GM10266 (cell line): ENCODE data around the gene ARID3A.
A peak's percentile ranks its signal among the peaks of the same experiment; 100 is the strongest.
"Not testable (repeated sequence)": the region's sequence is repeated elsewhere in the genome, so short reads cannot be mapped to it uniquely, and the experiment has no call there.

Experiments
- DNase-seq: peaks from one replicate; pipeline ENCODE4 v3.0.0; 2012; ENCODE audit errors: extremely low spot score
- CTCF ChIP-seq: IDR thresholded peaks from 2 replicates; pipeline ENCODE4 v1.5.1; 2012; ENCODE audit warnings: mild to moderate bottlenecking, low read depth; ENCODE audit not compliant: control insufficient read depth, insufficient read depth; ENCODE audit errors: missing control alignments

The ARID3A gene

GRCh38 chr19:887599-887998 lies 38.2 kb upstream of the ARID3A start:
- DNase-seq, result no peak
- TF ChIP-seq CTCF, result no peak

- no peak for DNase-seq
- no peak for TF ChIP-seq CTCF
Measured at GRCh38 chr19:888581-889385, 37.1 kb upstream of the ARID3A start.

- TF ChIP-seq CTCF, result no peak
- no peak for DNase-seq
Measured at GRCh38 chr19:889662-890295, 36.1 kb upstream of the ARID3A start.

GRCh38 chr19:890831-891230 lies 35.0 kb upstream of the ARID3A start:
- no peak for DNase-seq
- TF ChIP-seq CTCF, result no peak

GRCh38 chr19:891421-892200 lies 34.2 kb upstream of the ARID3A start:
- not testable (repeated sequence) for DNase-seq

- DNase-seq, result peak; percentile 82
- no peak for TF ChIP-seq CTCF
Measured at GRCh38 chr19:892243-892893, 33.5 kb upstream of the ARID3A start.

GRCh38 chr19:892894-893689 lies 32.7 kb upstream of the ARID3A start, which contains the start of the genes MED16 and RNU6-9:
Gene MED16 (minus strand): TSS chr19:893187. CDS start chr19:891131, 2,056 bp downstream.
Gene RNU6-9 (plus strand): TSS chr19:893484.
- TF ChIP-seq CTCF, result no peak
- peak; percentile 100 for DNase-seq
